Mesothelial cell of epicardium (in vitro differentiated cells): ENCODE results near the gene MNDA. TPM values are rescaled to one million over a fixed set of nuclear protein-coding genes. Genes with fewer than 3 reads are reported as not detected.

Experiments
- DNase-seq, 2 experiments: peaks; one replicate each; pipeline ENCODE4 v3.0.0; 2021; ENCODE audit warnings: low spot score in 2 of 2; ENCODE audit not compliant: unreplicated experiment in 2 of 2
- H3K27ac Mint-ChIP-seq: 2 replicates; pipeline ENCODE4 v1.8.0; 2021; ENCODE audit warnings: mixed read lengths
- H3K27me3 Mint-ChIP-seq: 2 replicates; pipeline ENCODE4 v1.8.0; 2021; ENCODE audit warnings: low read depth, mixed read lengths
- H3K36me3 Mint-ChIP-seq: 2 replicates; pipeline ENCODE4 v1.8.0; 2021; ENCODE audit warnings: mixed read lengths
- H3K4me1 Mint-ChIP-seq: 2 replicates; pipeline ENCODE4 v1.8.0; 2021; ENCODE audit warnings: mixed read lengths
- H3K4me3 Mint-ChIP-seq: 2 replicates; pipeline ENCODE4 v1.8.0; 2021; ENCODE audit warnings: mild to moderate bottlenecking, moderate library complexity, mixed read lengths
- H3K9me3 Mint-ChIP-seq: 2 replicates; pipeline ENCODE4 v1.8.0; 2021; ENCODE audit warnings: mixed read lengths
- CTCF ChIP-seq: fragments of 200-600 bp; sonication (generic); IDR thresholded peaks from one replicate; pipeline ENCODE4 v1.5.0; 2021; ENCODE audit warnings: antibody characterized with exemption; ENCODE audit not compliant: unreplicated experiment
- total RNA-seq: library from RNA; stranded (reverse); gene quantifications from 3 replicates; pipeline ENCODE4 v1.2.1, GENCODE V29; 2021

MNDA gene
- total RNA-seq, 1 donor from 2014 or later: not detected

- Mint-ChIP-seq H3K9me3 (peaks cover 14% of the 10 kb centered on the region), H3K27me3 (no peaks in the 10 kb centered on the region), H3K4me1 (peaks cover 2% of the 10 kb centered on the region), H3K4me3 (no peak overlapping the region), H3K27ac (no peak overlapping the region), H3K36me3 (no peaks in the 10 kb centered on the region)
- no peak for TF ChIP-seq CTCF
- DNase-seq: no peak
Measured at GRCh38 chr1:158893654-158894053, 62.5 kb downstream of the MNDA start.

- Mint-ChIP-seq H3K4me1 (peaks cover 3% of the 10 kb centered on the region), H3K27ac (no peak overlapping the region), H3K9me3 (peaks cover 13% of the 10 kb centered on the region), H3K4me3 (no peak overlapping the region), H3K27me3 (no peaks in the 10 kb centered on the region), H3K36me3 (no peaks in the 10 kb centered on the region)
- no peak for TF ChIP-seq CTCF
- no peak for DNase-seq
Measured at GRCh38 chr1:158898722-158899121, 67.6 kb downstream of the MNDA start.

Other genes with a start within 250 kb of the MNDA start
- not detected in 3 replicates for gene OR10Z1, start 226.1 kb upstream of the MNDA start, total RNA-seq
- 0.88 to 1.4 TPM (median 1.1 TPM) in 3 replicates for gene SPTA1, start 144.6 kb upstream of the MNDA start, total RNA-seq
- gene OR6K2, start 130.7 kb upstream of the MNDA start, total RNA-seq: not detected in 3 replicates
- not detected in 3 replicates for gene OR6K3, start 110.6 kb upstream of the MNDA start, total RNA-seq
- not detected in 3 replicates for gene OR6K6, start 76.6 kb upstream of the MNDA start, total RNA-seq
- not detected in 3 replicates for gene OR6N1, start 59.2 kb upstream of the MNDA start, total RNA-seq
- gene OR6N2, start 50.1 kb upstream of the MNDA start, total RNA-seq: not detected in 3 replicates
- gene PYHIN1, start 100.2 kb downstream of the MNDA start, total RNA-seq: 0.13 TPM in 1 of 3 replicates, not detected in the others
- gene IFI16, start 178.6 kb downstream of the MNDA start, total RNA-seq: 83.8 to 87.3 TPM (median 83.9 TPM) in 3 replicates
- gene AIM2, start 245.4 kb downstream of the MNDA start, total RNA-seq: 0.27 to 0.96 TPM (median 0.61 TPM) in 3 replicates